PFSK-1 (cell line): ENCODE data around the gene GNAO1.

Experiments
- FOXP2 ChIP-seq: optimal IDR thresholded peaks from 2 replicates; pipeline ENCODE3; 2011; ENCODE audit warnings: borderline replicate concordance, control low read depth, inconsistent platforms; ENCODE audit not compliant: insufficient read depth; ENCODE audit errors: extremely low read length, extremely low read depth
- POLR2AphosphoS5 ChIP-seq: IDR thresholded peaks from 2 replicates; pipeline ENCODE4 v1.6.1; 2012; ENCODE audit warnings: low read depth, mild to moderate bottlenecking, control low read depth, low read length, moderate library complexity
- SIN3A ChIP-seq: IDR thresholded peaks from 2 replicates; pipeline ENCODE4 v1.6.1; 2012; ENCODE audit warnings: mild to moderate bottlenecking, low read length, moderate library complexity, borderline replicate concordance; ENCODE audit not compliant: insufficient read depth
- TAF1 ChIP-seq: IDR thresholded peaks from 2 replicates; pipeline ENCODE4 v1.6.1; 2012; ENCODE audit warnings: low read length, control low read depth, borderline replicate concordance; ENCODE audit not compliant: insufficient read depth
- TF ChIP-seq, protein P1 (sequence below), 2 experiments: IDR thresholded peaks; 2 replicates each; pipeline versions ENCODE4 v1.6.1 to v1.8.0; 2011 to 2012; ENCODE audit warnings: low read depth in 2 of 2, low read length in 2 of 2, control low read depth in 1 of 2, inconsistent platforms in 1 of 2, mild to moderate bottlenecking in 1 of 2, moderate library complexity in 1 of 2; ENCODE audit not compliant: insufficient read depth in 1 of 2

Gene GNAO1

DNA sequence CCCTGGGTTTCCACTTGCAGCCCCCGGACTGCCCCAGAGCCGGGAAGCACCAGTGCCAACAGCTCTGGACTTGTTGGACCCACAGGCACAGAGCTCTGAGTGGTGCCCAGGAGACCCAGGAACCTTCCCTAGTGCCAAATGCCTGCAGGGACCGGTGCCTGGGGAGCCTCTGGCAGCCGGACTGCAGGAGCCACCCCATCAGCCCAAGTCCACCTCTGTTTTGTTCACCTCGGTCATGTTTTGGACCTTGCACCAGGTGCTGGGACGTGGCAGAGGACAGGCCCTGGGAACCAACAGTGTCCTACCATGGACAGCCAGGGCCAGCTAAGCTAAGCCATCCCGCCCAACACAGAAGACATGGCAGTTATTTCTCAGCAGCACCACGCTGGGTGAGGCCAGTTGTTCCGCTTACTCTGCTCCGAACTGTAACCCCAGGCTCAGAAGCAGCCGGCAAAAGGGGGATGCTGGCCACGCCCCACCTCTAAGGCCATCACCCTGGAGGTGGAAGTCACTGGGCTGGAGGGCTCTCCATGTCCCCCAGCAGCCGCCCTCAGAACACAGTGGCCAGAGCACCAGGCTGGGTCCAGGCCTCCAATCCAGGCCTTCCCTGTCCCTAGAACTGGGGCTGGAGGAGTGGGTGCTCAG, 154.2 kb downstream of the GNAO1 start:
- no peak for TF ChIP-seq POLR2AphosphoS5

DNA sequence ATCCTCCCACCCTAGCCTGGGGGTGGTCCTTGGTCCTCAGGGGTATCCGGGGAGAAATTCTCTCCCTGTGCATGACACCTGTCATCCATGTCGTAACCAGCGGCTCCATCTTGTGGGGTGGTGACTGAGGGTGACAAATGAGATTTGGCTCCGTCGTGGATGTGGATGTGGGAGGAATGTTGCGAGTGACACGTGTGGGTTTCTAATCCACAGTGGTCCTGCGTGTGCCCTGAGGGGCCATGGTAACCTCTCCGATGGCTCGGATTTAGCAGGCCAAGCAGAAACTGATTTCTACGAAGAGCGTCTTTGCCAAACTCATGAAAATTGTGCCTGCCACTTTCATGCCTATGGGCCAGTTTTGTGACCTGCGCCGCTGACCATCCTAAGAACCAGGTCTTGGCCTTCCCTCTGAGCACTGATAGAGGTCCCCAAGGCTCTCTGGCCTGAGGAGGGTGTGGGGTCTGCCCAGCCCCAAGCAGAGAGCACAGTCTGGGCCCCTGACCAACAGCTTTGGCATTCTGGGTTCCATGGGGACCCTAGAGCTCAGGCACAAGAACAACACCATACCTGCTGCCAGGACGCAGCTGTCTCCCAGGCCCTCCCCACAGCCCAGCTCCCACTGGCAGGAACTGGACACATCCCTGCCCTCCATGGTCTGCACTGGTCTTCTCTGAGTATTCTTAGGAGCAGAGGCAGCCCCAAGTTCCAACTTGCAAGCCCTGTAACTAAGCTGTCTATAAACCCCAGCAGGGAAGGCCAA, 155.0 kb downstream of the GNAO1 start:
- no peak for TF ChIP-seq POLR2AphosphoS5
- no peak for TF ChIP-seq FOXP2
- TF ChIP-seq, protein P1, sequence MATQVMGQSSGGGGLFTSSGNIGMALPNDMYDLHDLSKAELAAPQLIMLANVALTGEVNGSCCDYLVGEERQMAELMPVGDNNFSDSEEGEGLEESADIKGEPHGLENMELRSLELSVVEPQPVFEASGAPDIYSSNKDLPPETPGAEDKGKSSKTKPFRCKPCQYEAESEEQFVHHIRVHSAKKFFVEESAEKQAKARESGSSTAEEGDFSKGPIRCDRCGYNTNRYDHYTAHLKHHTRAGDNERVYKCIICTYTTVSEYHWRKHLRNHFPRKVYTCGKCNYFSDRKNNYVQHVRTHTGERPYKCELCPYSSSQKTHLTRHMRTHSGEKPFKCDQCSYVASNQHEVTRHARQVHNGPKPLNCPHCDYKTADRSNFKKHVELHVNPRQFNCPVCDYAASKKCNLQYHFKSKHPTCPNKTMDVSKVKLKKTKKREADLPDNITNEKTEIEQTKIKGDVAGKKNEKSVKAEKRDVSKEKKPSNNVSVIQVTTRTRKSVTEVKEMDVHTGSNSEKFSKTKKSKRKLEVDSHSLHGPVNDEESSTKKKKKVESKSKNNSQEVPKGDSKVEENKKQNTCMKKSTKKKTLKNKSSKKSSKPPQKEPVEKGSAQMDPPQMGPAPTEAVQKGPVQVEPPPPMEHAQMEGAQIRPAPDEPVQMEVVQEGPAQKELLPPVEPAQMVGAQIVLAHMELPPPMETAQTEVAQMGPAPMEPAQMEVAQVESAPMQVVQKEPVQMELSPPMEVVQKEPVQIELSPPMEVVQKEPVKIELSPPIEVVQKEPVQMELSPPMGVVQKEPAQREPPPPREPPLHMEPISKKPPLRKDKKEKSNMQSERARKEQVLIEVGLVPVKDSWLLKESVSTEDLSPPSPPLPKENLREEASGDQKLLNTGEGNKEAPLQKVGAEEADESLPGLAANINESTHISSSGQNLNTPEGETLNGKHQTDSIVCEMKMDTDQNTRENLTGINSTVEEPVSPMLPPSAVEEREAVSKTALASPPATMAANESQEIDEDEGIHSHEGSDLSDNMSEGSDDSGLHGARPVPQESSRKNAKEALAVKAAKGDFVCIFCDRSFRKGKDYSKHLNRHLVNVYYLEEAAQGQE (IDR thresholded peaks at IDR 0.05; ENCODE audit: insufficient read depth in 1 of 2, low read depth in 2 of 2, low read length in 2 of 2), result no peak
- no peak for TF ChIP-seq SIN3A
- no peak for TF ChIP-seq TAF1

DNA sequence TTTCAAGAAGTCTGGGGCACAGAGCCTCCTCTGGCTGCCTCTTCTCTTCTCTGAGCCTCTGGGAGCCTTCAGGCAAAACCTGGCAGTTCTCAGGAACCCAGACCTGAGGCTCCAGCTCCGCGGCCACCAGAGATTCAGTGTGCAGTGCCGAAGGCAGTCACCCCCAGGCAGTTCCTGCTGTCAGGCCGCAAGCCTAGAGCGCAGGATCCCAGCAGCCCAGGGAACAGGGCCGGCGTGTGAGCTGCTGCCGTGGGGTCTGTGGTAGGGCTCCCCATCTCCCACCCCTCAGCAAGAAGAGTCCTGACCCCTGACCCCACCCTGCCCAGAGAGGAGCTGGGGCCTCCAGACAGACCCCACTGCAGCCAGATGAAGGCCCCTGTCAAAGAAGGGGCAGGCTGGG, 155.9 kb downstream of the GNAO1 start:
- TF ChIP-seq POLR2AphosphoS5 (no peak), TAF1 (no peak), SIN3A (no peak)

DNA sequence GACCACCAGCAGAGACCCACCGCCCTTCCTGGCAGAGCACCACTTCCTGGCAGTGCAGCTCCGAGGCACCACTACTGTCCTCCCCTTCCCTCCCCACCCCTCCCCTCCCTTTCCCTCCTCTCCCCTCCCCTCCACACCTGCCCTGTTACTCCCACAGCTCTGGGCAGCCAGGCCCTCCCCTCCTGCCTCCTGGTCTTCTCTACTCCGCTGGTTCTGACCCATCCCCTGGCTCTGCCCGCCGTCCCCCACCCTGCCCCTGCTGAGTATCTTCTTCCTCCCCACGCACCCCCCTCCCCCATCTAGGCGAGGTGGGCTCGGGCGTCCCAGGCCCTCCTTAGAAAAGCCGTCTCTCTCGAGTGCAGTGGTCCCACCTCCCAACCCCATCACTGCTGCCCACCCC, 156.4 kb downstream of the GNAO1 start:
- TF ChIP-seq POLR2AphosphoS5, result no peak
- TF ChIP-seq, protein P1 (IDR thresholded peaks at IDR 0.05; ENCODE audit: insufficient read depth in 1 of 2, low read depth in 2 of 2, low read length in 2 of 2), result no peak
- TF ChIP-seq TAF1, result no peak
- TF ChIP-seq FOXP2, result no peak
- TF ChIP-seq SIN3A, result no peak

DNA sequence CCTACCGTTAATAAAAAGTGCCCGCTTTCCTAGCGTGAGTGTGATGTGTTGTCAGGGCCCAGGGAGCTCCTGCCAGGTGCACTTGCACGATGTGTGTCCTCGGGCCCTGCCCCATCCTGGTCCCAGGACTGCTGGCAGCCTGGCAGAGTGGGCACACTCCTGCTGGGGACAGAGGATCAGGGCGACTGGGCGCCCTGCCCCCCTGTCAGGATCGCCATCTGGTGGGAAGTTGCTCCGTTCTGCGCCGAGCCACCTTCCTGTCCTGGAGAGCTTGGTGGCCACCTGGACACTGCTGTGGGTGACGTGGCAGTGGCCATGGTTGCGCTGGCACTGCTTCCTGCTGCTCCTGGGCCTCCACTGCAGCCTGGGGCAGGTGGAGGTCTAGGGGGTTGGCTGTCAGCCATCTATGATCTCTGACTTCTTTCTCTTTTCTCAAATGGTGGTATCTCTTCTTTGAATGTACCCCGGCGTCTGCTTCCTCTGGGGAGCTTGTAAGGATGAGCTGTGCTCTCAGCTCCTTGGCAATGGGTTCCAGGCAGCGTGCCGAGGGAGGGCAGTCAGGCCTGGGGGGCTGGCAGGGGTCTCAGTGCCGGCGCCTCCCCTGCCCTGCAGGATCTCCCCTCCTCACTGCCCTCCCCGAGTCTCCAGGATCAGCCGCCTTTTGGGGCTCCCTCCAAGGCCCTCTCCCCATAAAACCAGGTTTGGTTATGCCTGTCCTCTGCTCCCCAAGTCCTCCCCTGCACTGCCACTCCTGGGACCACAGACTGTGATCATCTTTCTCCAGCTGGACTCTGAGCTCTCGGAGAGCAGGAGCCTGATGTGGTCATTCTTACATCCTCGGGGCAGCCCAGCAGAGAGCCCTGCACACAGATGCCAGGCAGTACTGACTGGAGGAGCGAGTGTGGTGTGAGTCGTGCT, 157.1 kb downstream of the GNAO1 start:
- TF ChIP-seq SIN3A (no peak), TAF1 (no peak), POLR2AphosphoS5 (no peak), FOXP2 (no peak)
- TF ChIP-seq, protein P1 (IDR thresholded peaks at IDR 0.05; ENCODE audit: insufficient read depth in 1 of 2, low read depth in 2 of 2, low read length in 2 of 2), result no peak

DNA sequence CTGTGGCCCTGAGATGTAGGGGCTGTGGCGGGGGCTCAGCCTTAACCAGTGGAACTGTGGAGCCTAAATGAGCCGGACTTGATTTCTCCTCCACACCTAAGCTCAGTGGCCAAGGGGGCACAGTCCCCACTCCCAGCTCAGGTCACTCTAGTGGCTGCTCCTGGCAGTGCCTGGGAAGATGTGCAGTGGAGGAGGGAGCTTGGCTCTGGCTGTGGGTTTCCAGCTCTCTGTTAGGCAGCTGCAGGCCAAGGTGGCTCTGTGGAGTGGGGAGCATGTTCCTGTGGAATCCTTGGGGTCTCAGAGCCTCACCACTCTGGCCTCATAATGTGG, 157.8 kb downstream of the GNAO1 start:
- TF ChIP-seq FOXP2, result no peak
- no peak for TF ChIP-seq POLR2AphosphoS5
- no peak for TF ChIP-seq SIN3A
- TF ChIP-seq, protein P1 (IDR thresholded peaks at IDR 0.05; ENCODE audit: insufficient read depth in 1 of 2, low read depth in 2 of 2, low read length in 2 of 2), result no peak
- no peak for TF ChIP-seq TAF1
